Fibroblast of lung (primary cell): ENCODE measurements around the gene KLHL21.

Experiments used
- EZH2 ChIP-seq: IDR thresholded peaks from 2 replicates; pipeline ENCODE4 v1.5.1; 2012; ENCODE audit warnings: low read length, control low read depth, mild to moderate bottlenecking; ENCODE audit errors: missing control alignments
- TF ChIP-seq, protein P1 (sequence below), 2 donors: IDR thresholded peaks in 1 of 2; conservative IDR thresholded peaks in 1 of 2; 1 replicate in 1 of 2; 2 replicates in 1 of 2; pipeline ENCODE4 v1.5.1; 2011 to 2012; ENCODE audit warnings: low read length in 2 of 2, control low read depth in 1 of 2, inconsistent platforms in 1 of 2, low read depth in 1 of 2, mild to moderate bottlenecking in 1 of 2

DNA sequence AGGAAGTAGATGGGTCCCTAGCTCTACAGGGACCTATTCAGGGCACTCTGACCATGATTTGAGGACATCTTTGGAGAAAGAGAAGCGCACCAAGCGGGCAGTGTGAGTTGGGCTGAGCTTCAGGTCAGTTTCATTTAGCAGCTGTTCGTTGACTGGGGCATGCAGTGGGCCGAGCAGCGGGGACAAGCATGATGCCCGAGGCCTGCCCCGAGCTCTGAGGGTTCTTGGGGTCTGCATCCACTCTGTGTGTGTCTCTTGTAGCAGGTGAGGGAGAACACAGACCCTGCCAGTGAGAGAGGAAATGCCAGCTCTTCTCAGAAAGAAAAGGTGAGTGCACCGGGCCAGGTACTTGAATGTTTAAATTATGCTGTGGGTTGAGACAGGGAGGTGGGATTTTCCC lies 27.4 kb upstream of the KLHL21 start:
- TF ChIP-seq, protein P1, sequence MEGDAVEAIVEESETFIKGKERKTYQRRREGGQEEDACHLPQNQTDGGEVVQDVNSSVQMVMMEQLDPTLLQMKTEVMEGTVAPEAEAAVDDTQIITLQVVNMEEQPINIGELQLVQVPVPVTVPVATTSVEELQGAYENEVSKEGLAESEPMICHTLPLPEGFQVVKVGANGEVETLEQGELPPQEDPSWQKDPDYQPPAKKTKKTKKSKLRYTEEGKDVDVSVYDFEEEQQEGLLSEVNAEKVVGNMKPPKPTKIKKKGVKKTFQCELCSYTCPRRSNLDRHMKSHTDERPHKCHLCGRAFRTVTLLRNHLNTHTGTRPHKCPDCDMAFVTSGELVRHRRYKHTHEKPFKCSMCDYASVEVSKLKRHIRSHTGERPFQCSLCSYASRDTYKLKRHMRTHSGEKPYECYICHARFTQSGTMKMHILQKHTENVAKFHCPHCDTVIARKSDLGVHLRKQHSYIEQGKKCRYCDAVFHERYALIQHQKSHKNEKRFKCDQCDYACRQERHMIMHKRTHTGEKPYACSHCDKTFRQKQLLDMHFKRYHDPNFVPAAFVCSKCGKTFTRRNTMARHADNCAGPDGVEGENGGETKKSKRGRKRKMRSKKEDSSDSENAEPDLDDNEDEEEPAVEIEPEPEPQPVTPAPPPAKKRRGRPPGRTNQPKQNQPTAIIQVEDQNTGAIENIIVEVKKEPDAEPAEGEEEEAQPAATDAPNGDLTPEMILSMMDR (conservative IDR thresholded peaks at IDR 0.05 in 1 of 2, IDR thresholded peaks at IDR 0.05 in 1 of 2; ENCODE audit: low read depth in 1 of 2, low read length in 2 of 2) = no peak
- TF ChIP-seq EZH2 = no peak
